GM21529 (cell line): ENCODE measurements around the gene TFDP1.
"Not testable (repeated sequence)": the region's sequence is repeated elsewhere in the genome, so short reads cannot be mapped to it uniquely, and the experiment has no call there.

ENCODE experiments used
- ATAC-seq: cut with Tn5 transposase; IDR thresholded peaks from one replicate; pipeline ENCODE4 v1.9.1; 2021; ENCODE audit not compliant: unreplicated experiment

Gene TFDP1

GRCh38 chr13:113565526-113566226, 18.9 kb upstream of the TFDP1 start:
- ATAC-seq, result no peak

DNA sequence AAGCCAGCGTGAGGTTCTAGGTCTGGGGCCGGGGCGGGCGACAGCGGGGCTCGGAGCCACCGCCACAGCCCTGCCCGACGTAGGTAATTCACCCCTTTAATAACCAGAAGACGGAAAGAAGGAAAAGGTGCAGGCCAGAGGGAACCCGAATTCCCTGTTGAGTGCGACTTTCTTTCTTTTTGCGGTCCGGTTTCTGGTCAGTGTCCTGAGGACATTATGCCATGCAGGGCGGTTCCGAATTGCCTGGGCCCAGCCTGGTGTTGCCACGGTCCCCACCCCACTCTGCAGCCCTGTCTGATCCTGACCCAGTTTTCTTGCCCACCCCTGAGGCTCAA, 18.4 kb upstream of the TFDP1 start:
- no peak for ATAC-seq

GRCh38 chr13:113567681-113568080, 16.9 kb upstream of the TFDP1 start:
- ATAC-seq, result no peak

DNA sequence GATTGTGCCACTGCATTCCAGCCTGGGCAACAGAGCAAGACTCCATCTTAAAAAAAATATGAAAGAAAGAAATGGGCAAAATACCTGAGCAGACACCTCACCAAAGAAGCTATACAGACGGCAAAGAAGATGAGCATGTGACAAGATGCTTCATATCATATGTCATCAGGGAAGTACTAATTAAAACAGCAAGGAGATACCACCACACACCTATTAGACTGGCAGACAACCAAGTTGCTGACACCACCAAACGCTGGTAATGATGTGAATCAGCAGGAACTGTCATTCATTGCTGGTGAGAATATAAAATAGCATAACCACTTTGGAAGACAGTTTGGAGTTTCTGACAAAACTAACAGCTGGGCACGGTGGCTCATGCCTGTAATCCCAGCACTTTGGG, 11.5 kb upstream of the TFDP1 start:
- ATAC-seq, result no peak

GRCh38 chr13:113576597-113576996, 8.0 kb upstream of the TFDP1 start:
- ATAC-seq, result no peak

DNA sequence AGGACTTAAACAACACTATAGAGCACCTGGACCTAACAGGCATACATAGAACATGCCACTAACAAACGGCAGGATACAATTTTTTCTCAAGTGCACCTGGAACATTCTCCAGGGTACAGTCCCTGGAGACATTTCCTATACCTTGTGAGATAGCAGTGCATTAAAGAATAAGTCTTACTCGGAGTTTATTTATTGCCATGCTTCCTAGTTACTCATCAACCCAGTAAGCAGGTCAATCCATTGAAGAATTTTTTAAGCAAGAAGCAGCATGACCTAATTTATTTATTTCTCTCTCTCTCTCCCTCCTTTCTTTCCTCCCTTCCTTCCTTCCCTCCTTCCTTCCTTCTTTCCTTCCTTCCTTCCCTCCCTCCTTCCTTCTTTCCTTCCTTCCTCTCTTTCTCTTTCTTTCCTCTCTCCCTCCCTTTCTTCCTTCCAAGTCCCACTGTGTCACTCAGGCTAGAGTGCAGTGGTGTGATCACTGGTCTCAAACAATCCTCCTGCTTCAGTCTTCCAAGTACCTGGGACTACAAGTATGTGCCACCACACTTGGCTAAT, 6.6 kb upstream of the TFDP1 start:
- no peak for ATAC-seq

DNA sequence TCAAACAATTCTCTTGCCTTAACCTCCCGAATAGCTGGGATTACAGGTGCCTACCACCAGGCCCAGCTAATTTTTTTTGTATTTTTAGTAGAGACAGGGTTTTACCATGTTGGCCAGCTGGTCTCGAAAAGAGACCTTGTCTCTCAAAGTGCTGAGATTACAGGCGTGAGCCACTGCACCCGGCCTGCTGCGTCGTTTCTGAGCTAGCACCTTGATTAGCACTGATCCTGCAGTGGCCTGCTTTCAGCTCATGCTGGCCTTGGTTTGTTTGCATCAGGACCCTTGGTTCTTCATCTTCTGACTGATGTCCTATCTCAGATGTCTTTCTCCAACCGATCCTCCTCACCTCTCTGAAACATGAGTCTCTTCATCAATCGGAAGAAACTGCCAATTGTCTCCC, 4.9 kb upstream of the TFDP1 start:
- ATAC-seq, result no peak

DNA sequence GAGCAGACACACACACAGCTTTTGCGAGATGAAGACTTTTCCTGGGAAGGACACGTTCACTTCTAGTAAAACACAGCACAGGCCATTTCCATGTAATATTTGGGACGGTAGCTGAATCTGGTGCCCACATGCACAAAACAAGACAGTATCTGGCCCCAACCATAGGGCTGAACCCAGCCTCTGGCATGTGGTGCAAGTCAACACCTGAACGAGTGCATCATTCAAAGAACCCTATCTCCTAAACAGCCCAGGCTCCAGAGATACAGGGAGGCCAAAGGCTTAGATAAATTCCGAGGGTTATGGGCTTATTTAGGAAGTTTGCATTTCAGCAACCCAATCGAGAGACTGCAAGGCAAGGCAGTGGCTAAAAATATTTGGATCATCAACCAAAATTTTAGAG, 2.7 kb upstream of the TFDP1 start:
- ATAC-seq, result no peak

- ATAC-seq, result no peak
Observed at GRCh38 chr13:113582841-113583631, 1.5 kb upstream of the TFDP1 start.

DNA sequence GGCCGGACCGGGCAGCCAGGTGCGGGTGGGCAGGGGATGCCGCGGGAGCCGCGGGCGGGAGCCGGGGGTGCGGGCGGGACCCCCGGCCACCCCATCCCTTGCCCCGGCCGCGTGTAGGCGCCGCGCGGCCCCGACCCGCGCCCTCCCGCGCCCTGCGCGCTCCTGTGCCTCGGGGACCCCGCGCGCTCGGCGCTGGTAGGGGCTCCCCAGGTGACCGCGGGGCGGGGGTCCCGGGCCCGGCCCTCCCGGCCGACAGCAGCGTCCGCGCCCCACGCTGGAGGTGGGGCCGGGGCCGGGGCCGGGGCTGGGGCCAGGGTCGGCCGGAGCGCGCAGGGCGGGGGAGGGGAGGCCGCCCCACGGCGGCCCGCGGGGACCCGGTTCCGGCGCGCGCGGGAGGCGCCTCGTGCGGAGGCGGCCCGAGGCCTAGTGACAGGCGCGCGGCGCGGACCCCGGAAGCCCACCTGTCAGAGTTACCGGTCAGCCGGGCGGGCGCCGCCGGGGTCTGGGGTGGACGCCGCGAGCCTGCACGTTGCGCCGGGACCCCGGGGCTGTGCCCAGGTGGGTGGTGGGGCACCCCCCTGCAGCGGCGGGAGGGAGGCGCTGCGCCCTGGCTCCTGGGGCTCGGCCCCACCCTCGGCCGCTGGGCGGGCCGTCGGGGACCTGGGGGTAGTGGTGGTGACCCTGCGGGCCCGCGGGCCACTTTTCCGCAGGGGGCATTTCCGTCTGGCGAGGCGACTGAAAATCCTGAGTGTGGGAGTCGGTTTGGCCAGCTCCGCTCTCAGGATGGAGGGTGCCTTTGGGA, 518 bp downstream of the TFDP1 start:
- ATAC-seq, result peak; percentile 41

DNA sequence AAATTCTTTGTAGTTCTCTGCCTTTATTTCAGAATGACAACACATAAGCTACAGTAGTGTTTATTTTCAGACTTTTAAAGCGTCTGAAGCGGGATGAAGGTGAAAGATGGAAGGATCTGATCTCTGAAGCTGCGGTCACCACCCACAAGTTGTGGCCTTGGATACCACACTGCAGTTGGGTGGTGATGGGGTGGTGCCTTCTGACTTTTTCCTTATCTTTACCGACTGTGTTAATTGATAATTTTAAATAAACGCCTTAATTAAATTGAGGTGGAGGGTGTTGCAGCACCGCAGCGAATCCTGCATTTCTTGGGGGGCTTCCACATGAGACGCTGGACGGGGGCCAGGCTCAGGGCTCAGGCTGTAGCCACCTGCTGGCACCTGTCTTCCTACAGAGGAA, 1.3 kb downstream of the TFDP1 start:
- ATAC-seq, result no peak

DNA sequence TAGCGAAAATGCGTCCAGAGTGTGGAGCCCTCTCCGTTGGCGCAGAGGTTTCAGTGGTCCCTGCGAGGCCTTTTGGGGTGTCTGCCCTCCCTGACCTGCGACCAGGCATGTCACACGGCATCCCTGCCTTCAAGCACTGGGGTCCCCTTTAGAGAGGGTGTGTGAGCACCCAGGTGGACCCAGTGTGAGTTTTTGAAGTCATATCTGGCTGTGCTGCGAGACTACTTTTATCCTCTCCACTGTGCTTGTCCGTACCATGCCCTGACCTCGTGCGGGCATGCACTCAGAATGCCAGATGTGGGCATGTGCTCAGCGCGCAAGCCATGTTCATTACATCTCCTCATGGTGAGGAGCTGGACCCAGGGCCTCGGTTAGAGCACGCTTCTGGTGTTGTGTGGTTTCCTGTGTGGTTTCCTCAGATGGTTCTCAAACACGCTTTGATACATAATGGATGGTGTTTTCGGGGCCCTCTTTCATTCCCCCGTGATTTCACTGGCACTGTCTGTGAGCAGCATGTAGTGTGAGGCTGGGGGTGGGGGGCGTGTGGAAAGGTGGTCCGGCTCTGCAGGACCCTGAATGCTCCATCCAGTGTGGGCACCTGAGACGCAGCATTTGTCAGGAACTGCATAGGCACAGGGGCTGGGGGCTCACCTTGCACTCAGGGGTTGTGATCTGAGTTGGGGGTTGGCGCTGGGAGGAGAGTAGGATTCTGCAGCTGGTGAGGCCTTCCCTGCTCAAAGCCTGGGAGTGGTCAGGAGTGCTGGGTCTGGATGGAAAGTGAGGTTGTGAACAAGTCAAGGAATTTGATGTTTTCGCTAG, 2.3 kb downstream of the TFDP1 start:
- no peak for ATAC-seq

DNA sequence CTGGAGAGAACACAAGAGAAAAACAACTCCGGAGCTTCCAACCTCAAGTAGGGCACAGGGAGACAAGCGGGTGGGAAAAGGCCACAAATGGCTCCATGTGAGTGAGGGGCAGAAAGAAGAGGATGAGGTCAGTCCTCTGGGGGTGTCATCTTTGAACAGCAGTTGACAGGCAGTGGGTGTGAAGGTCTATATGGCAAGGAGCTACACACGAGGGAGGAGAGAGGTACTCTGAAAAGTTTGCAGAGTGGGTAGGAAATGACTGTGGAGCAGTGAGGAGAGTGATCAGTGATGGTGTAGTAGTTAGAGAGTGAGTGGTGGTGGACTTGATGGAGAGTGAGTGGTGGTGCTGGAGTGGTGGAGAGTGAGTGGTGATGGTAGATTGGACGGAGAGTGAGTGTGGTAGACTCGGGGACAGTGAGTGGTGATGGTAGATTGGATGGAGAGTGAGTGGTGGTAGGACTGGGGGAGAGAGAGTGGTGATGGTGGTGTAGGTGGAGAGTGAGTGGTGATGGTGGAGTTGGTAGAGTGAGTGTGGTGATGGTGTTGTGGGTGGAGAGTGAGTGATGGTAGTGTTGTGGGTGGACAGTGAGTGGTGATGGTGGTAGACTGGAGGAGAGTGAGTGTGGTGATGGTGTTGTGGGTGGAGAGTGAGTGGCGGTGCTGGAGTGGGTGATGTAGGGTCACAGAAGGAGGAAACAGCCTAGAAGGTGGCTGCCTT, 4.0 kb downstream of the TFDP1 start:
- no peak for ATAC-seq

- ATAC-seq, result no peak
Observed at GRCh38 chr13:113589251-113589960, 4.9 kb downstream of the TFDP1 start.

DNA sequence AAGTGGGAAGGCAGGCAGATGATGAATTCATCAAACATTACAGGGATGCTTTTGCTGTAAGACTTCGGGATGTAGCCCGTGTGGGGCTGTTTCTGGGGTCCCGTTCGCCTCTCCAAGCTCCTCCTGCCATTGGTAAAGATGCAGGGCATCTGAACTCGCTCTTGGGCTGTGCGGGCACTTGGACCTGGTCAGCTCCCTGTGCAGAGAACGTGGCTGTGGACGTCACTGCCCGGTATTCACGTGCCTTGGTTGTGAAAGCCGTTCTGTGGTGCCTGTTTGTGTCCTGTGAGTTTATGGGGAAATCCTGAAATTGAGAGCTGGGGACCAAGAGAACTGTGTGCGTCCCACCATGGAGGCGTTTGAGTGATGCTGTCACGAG, 5.4 kb downstream of the TFDP1 start:
- ATAC-seq, result no peak

DNA sequence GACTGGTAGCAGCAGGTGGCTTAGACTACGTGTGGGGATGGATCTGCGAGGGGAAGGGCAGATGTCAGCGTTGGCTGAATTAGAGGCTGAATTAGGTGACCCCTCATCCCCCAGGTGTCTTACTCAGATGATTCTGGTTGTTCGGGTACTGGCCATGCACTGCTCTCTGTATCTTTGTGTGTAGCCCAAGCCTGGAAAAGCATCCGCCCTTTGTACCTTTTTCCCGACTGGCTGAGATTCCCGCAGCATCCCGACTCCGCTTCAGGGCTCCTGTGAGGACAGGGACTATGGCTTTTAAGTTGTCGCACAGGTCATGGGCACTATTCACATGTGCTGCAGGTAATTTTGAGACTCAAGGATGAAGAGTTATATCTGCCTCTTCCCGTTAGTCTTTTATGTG, 7.2 kb downstream of the TFDP1 start:
- ATAC-seq, result no peak

DNA sequence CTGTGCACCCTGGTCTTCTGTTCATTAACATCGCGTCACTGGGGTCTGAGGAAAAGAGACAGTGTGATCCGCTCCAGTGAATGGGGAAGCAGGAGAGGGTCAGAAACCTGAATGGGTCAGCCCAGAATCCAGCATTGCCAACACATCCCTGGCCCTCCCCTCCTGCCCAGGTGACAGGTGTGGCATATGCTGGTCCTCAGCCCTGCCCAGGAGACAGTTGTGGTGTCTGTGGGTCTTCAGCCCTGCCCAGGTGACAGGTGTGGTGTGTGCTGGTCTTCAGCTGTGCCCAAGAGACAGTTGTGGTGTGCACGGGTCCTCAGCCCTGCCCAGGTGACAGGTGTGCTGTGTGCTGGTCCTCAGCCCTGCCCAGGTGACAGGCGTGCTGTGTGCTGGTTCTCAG, 8.0 kb downstream of the TFDP1 start:
- no peak for ATAC-seq

DNA sequence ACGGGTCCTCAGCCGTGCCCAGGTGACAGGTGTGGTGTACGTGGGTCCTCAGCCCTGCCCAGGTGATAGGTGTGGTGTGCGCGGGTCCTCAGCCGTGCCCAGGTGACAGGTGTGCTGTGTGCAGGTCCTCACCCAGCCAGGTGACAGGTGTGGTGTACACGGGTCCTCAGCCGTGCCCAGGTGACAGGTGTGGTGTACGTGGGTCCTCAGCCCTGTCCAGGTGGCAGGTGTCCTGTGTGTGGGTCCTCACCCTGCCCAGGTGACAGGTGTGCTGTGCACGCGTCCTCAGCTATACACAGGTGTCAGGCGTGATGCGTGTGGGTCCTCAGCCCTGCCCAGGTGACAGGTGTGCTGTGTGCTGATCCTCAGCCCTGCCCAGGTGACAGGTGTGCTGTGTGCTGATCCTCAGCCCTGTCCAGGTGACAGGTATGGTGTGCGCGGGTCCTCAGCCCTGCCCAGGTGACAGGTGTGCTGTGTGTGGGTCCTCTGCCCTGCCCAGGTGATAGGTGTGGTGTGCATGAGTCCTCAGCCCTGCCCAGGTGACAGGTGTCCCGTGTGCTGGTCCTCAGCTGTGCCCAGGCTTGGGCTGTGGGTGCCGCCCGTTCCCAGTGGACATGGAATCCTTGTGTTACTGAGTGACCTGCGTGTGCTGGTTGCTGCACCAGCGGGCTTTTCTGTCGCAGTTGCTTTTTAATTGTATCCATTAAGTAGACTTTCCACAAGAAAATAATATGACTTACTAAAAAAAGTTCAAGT, 9.7 kb downstream of the TFDP1 start:
- not testable (repeated sequence) for ATAC-seq

GRCh38 chr13:113595131-113595530, 10.6 kb downstream of the TFDP1 start:
- ATAC-seq, result no peak
